GM19397 (cell line): ENCODE data around the gene SNAP25.

ENCODE experiments used
- ATAC-seq: cut with Tn5 transposase; IDR thresholded peaks from one replicate; pipeline ENCODE4 v1.9.1; 2021; ENCODE audit warnings: mild to moderate bottlenecking, moderate library complexity; ENCODE audit not compliant: unreplicated experiment

Gene SNAP25

DNA sequence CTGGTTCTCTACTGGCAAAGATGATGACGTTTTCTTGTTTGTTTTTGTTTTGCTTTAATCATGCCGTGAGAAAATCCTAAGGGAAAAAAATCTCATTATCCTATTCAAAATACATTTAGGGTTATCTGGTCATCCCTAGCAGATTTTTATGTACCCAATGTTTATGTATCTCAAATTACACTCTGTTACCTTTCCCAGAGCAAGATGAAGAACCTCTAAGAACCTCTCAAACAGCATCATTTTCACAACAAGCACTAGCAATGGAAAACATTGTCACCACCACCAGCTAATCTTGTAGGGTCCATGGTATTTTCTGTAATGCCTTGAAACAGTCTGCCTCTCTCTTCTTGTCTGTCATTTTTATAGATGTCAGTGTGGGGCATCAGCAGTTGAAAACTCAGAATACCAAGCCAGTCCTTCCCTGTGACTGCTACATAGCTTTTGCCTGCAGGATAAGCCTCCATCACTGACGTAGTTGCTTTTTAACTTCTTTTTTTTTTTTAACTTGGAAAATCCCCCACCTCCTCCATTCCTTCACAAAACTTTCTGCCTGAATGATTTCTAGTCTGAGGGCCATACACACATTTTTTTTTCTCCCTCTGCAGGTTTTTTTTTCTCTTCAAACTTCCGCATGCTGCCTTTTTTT, 2.4 kb upstream of the SNAP25 start:
- ATAC-seq = no peak

DNA sequence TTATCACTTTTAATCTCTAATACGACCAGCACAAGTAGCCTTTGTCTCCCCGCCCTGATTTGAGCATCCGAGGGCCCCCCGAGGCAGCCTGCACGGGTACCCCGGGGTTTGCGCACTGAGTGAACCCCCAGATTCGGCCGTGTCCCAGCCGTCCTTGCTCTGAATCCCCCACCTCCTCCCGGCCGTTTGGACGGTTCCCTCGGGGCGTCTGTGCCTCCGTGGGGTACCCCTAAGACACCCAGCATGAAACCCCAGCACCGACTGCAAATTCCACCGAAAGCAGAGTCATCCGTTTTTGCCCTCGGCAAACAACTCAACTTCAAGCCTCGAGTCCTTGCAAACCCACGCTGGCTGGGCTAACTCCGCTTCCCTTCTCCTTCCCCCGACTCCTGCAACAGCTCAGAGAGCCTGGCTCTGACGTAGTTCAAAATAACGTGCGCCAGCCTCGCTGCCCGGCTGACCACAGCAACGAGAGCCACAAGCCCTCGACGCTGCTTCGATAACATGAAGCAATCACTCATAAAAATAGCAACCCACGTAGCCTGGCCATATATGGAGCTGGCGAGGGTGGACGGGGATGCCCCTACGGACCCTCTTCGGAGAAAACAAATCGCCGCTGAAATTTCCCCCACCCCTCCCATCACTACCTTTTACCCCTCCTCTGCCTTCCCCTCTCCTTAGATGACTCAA, 764 bp upstream of the SNAP25 start:
- no peak for ATAC-seq

DNA sequence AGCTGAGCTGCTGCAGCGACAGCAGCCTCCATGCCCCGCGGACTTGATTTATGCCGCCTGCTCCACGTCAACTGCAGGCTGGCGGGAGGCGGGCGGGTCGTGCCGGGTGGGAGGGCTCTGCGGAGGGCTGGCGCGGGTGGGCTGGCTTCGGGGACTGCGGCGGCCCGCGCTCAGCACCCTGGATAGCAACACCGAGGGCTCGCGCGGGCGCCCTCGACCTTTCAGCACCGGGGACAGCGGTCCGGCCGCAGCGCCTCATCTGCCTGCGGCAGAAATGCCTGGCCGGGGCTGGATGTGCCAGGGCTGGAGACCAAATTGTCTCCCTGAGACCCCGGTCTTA, 792 bp downstream of the SNAP25 start:
- no peak for ATAC-seq

DNA sequence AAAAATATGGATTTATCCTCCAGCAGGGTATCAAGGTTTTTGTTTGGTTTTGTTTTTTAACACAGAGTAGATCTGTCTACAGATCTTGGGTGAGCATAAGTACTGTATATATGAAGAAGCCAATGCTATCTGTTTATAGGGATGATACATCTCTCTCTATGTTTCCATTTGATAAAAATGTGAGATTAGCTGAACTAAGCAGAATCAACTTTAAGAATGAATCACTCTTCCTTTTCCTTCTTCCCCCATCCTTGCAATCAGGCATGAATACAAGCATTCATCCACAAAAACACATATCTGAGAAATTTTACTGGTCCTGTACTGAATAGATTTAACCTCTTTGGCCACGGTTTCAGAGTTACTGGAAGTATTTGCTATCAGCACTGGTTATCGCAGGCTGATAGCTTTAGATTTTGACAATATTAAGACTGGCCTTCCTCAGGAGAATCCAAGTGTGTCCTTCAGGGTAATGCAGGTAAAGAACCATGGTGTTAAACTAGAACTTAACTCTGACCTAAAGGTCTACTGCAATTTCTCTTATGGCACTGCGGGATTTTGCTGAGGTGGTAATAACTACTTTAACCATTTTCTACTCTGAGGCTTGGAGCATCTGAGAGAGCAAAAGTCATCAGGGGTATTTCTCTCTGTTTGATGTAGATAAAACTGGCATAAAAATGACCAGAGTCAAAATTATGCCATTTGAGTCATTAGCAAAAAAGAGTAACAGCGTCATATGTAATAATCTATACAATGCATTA, 1.5 kb downstream of the SNAP25 start:
- ATAC-seq = no peak

DNA sequence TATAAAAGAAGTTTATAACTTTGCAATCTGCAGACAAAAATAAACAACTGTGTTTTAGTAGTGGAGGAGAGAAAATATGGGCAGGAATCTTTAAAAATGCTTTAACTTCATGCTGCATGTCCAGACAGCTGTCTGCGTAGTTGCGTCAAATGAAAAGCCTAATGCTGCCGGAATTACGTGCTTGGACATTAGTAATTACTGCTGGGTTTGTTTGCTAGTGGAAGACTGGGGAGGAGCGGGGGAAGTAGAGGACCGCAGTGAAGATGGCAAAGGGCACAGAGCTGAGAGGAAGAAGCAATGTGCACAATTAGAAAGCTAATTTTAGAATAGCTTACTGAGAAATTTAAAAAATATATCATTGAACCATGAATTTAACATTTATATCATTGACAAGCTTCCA, 2.4 kb downstream of the SNAP25 start:
- no peak for ATAC-seq

DNA sequence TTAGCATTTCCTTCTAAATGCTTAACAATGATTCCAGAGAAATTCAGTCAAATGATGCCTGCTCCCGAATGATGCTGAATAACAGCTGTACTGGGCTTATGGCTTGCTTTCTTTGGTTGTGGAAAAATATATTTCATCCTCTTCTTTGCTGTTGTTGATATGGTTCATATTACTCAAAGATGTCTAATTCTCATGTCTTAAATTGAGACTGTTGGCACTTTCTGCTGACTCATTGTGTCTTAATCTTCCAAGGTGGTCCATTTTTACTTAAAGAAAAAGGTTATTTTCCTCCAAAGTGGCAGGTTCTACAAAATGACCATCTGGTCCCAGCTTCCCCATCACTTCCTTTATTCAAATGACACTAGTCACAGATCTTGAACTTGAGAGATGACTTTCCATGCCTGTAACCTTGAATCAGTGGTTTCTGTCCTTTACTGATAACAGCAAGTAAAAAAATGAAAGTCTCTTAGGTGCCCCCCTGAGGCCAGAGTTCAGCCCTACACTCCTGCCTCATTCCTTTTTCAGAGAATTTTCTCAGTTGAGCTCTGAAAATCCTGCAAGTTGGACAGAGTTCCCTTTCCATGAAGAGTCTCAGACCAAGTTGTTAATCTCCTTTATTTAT, 6.9 kb downstream of the SNAP25 start:
- ATAC-seq = no peak

DNA sequence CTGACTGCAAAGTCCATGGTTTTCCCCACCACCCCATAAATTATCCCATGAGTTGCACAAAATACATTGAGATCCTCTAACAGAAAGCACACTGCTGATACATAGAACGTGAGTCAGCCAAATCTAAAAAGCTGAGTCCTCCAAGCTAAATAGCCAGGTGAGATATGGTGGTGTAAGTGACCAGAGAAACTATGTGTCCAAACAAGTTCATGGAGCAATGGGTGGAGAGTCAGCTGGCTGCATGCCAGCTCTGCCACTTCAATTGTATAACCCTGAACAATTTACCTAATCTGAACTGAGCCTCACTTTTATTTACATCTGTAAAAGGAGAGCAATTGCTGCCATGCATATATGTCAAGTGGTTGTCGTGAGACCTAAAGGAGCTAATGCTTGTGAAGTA, 9.7 kb downstream of the SNAP25 start:
- ATAC-seq = no peak

DNA sequence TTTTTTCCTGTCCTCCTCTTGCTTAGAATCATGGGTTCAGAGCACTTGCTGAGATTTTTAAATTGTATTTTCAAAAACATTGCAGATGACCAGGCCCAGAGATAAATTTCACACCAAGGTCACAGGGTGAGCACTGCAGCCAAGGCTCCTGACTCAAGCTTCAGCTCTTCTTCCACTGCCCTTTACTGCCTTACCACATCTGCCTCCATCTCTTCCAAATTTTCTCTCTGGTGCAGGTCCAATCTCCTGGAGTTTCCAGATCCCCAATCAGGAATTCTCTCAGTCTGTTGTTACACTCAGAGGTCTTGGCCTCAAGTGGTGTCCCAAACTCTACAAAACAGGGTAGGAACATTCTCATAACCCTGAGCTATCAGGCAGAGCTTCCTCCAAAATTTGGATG, 12.7 kb downstream of the SNAP25 start:
- ATAC-seq = no peak

DNA sequence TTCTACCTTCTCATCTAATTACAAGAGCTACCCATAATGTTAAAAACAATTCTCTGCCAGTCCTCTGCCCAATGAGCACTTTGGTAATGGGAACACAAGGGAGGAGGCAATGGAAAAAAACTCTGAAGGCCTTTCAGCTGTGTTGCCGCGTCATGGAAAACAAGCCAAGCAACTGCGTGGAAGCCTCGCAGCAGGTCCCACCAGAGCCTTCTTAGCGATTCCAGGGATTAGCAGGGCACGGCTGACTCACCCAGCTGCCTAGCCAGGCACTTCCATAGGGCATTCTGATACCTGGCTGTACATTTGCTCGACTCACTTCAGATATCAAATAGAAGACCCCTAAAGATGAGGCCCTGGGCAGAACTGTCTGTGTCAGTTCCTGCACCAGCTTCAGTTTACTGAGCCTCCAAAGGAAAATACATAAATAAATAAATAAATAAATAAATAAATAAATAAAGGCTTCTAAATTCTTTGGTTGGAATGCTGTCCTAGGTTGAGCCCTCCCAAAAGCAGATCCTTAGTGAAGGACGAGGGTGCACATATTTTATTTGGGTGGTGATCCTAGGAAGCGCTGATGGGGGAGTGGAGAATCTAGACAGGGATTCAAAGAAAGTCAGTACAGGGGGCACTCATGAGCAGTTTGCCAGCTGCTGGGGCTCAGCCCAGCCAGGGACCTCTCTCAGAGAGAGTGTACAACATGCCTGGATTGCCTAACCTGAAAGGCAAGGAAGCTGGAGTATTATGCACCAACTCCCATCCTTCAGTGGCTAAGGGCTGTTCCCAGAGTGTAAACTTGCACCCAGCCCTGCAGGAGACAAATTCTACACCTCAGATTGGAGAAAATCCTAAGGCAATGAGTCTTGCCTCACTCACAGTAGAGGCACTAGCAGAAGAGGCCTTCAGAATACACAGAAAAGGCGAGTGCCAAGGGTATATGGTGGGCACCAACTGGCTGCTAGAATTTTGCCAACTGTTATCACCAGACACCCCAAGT, 18.2 kb downstream of the SNAP25 start:
- ATAC-seq = no peak

DNA sequence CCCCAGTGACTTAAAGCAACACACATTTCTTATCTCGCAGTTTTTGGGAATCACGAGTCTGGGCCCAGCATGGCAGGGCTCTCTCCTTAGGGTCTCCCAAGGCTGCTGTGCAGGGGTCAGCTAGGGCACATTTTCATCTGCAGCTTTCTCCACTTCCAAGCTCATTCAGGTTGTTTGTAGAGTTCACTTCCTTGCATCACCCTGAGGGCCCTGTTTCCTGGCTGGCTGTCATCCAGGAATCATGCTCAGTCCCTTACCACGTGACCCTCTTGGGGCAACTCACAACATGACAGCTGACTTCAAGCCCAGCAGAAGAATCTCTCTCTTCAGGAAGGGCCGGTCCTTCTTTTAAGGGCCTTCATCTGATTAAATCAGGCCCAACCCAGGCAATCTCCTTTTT, 21.3 kb downstream of the SNAP25 start:
- no peak for ATAC-seq

DNA sequence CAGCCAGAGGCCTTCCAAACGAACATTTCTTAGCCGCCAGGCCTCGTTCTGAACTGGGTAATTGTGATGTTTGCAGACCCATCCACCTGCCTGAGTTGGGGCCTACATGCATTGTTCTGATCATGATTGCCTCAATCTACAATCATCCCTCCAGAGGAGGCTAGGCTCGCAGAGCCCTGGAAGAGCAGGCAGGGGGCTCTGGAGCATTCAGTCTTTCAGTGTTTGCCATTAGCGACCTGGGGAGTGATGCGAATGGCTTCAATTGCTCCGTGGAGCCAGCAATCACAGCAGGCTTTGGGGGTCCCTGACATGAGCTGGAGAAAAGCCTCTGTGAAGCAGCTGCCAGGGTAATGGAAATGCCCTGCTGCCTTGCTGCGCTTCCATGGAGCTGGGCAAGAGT, 22.0 kb downstream of the SNAP25 start:
- no peak for ATAC-seq

DNA sequence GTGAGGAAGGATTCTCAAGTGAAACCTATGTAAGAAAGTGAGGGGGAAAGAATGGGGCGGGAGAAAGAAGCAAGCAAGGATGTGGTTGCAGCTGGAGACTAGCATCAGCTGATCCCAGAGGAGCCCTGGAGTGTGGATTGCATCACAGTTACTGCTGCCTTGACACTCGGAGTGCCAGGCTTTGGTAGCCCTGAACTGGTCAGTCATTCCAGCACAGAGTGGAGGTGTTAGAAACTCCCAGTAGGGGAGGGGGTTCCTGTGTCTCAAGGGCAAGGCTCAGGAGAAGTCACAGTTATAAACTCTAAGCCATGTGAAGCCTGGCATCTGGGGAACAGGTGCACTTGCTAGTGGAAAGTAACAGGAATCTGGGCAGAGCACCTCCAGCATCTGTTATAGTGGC, 23.5 kb downstream of the SNAP25 start:
- ATAC-seq = no peak

DNA sequence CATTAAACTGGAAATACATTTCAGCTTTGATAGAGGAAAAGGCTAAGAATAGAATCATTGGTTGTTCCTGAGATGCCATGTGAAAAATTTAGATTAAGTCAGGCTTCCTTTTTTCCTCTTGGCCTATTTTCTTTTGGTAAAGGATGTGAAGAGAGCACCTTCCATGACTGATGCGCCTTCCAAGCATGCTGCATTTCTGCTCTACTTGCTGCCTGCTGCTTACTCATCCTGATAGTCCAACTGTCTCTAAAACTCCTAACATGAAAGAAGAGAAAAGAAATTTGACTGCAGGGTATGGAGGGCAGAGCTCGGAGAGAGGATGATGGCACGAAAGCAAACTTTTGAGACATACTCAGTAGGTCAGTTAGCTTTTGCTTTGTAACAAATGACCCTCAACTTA, 28.8 kb downstream of the SNAP25 start:
- ATAC-seq = no peak

DNA sequence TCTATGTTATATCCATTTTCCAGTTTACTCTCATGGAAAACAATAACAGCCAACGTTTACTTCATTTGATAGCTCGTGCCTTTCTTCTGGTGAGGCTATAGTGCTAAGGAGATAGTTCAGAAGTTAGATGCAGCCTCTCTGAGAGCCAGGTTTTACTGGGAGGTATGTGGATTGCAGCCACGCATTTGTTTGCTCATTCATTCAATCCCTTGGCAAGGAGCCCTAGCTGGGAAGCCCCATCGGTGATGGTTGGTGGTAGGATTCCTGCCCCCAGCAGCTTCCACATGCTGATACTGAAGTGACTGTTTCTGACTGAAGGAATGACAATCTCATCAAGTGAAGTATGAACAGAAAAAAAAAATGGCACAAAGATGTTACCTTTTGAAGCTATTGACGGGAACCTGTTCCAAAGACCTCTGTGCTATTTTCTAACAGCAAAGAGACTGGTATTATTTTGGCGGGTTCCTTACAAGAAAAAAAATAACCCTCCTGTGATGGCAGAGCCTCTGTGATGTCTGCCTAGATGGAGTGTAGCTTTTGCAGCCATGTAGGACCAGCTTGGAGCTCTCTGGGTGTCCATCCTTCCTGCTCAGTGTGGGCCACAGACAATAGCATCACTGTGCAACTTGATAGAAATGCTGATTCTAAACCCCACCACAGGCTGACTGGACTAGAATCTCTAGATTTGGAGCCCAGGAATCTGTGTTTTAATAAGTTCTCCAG, 30.6 kb downstream of the SNAP25 start:
- no peak for ATAC-seq

DNA sequence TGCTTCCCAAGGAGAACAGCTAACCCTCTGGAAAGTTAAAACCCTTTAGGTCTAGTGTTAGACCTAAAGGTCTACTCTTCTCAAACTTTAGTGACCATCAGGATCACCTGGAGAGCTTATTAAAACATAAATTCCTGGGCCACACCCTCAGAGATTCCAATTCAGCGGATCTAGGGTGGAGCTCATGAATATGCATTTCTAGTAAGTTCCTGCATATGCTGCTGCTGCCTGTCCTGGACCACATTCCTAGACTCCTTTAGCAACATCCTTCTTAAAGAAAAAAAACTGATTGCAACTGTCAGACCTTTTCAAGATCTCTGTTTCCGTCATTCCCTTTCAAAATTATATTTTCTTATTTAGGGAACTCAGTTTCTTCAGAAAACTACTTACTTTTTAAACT, 31.2 kb downstream of the SNAP25 start:
- no peak for ATAC-seq

DNA sequence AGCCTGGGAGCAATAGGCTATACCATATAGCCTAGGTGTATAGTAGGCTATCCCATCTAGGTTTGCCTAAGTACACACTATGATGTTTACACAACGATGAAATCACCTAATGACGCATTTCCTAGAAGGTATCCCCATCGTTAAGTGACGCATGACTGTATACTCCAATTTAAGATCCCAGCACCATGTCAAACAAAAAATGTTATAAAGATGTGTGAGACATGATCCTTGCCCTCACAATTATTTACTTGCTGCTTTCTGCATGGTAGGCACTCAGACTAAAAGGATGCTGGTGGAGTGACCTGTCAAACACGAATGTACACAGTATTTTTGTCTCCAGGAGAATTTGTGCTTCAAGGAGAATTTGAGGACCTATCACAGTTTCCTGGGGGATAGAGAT, 32.3 kb downstream of the SNAP25 start:
- no peak for ATAC-seq

DNA sequence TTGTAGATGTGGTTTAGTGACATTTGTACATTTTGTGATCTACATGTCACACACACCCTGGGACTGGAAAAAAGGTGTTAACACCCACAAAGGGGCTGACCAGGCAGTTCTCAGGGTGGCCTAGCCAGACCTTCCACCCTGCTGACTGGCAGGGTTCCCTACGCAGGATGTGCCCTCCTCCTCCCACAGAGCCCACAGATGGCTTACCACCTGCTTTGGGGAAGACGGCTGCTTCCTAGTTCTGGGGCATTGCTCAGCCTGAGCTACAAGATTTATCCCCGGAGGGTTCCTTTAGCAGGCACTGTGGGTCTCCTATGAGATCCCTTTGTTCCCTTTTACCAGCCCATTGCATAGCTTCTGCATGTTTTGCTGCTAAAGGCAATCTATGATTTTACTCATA, 35.1 kb downstream of the SNAP25 start:
- ATAC-seq = no peak

DNA sequence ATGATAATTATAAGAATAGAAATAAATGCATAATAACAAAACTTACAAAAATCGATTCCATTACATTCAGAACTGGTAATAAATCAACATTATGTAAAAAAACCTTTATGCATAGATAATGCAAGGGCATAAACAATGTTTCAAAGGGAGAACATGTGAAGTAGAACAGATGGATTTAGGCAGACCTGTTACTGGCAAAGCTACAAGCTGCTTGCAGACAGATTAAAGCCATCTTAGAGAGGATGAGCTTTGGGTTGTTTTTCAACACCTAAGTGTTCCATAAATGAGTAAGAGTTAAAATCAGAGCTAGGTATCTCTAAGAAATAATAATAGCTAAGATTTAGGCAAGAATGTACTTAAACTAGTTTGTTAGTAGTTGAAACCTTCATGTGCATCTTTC, 37.2 kb downstream of the SNAP25 start:
- ATAC-seq = no peak

DNA sequence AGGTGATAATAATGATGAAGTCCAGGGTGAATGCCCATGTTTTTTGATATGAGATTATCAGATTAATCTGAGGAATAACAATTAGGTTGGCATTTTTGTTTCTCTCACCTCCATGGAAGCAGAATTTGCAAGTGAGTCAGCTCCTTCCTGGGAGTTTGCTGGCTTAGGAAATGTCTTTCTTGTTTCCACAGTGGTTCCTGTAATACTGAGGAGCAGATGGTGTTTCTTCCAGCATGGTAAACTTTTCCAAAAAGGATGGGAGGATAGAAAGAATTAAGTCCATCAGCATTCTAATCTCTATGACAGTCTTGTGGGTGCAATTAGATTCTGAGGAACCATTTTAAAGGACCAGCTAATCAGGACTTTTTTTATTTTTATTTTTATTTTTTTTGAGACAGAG, 40.5 kb downstream of the SNAP25 start:
- no peak for ATAC-seq

DNA sequence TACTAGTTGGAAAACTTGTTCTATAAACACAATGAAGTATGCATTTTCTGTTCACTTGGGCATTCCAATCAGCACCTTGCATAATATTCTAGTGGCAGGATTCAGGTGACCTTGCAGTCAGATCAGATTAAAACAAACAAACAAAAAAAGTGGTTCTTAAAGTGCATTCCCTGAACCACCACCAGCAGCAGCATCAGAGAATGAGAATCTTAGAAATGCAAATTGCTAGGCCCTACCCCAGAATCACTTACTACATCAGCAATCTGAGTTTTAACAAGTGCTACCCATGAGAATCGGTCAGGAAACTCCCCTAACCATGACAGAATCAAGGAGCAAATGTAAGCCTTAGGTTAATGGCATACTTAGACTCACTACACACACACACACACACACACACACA, 41.7 kb downstream of the SNAP25 start:
- ATAC-seq = no peak
